Esophagus muscularis mucosa (tissue), 4 donors: ENCODE results near the gene SOCS3. TPM values are rescaled to one million over a fixed set of nuclear protein-coding genes. Genes with fewer than 3 reads are reported as not detected.

Source experiments
- DNase-seq: peaks from one replicate; pipeline ENCODE4 v3.0.0-alpha.2; 2017; ENCODE audit errors: extremely low spot score
- H3K27ac ChIP-seq, 4 donors: fragments of 200-600 bp; sonication (generic); replicated peaks in 1 of 4; 1 replicate in 3 of 4; 2 replicates in 1 of 4; pipeline ENCODE4 v1.5.1; 2016 to 2019; ENCODE audit warnings: mild to moderate bottlenecking in 1 of 4
- H3K27me3 ChIP-seq, 4 donors: fragments of 200-600 bp; sonication (generic); one replicate each; pipeline versions ENCODE4 v1.5.1 to v1.6.0; 2016 to 2019
- H3K36me3 ChIP-seq, 4 donors: fragments of 200-600 bp; sonication (generic); one replicate each; pipeline ENCODE4 v1.5.1; 2016 to 2019
- H3K4me1 ChIP-seq, 4 donors: fragments of 200-600 bp; sonication (generic); one replicate each; pipeline ENCODE4 v1.5.1; 2016 to 2019
- H3K4me3 ChIP-seq, 4 donors: fragments of 200-600 bp; sonication (generic); 1 replicate in 2 of 4; 2 replicates in 2 of 4; pipeline ENCODE4 v1.5.1; 2016 to 2019; ENCODE audit warnings: mild to moderate bottlenecking in 4 of 4, moderate library complexity in 1 of 4
- H3K9me3 ChIP-seq, 4 donors: fragments of 200-600 bp; sonication (generic); 1 replicate in 3 of 4; 2 replicates in 1 of 4; pipeline ENCODE4 v1.5.1; 2016 to 2019
- CTCF ChIP-seq, 3 experiments: fragments of 200-600 bp in 2 of 3; fragments of 450-650 bp in 1 of 3; sonication (generic) in 2 of 3; IDR thresholded peaks; one replicate each; pipeline ENCODE4 v1.5.1; 2017 to 2019; ENCODE audit warnings: antibody characterized with exemption in 3 of 3, mild to moderate bottlenecking in 2 of 3, moderate library complexity in 1 of 3
- EP300 ChIP-seq: sonication (generic); formaldehyde crosslinking; IDR thresholded peaks from one replicate; pipeline ENCODE4 v1.6.1; 2017; ENCODE audit warnings: antibody characterized with exemption
- POLR2A ChIP-seq: fragments of 450-650 bp; IDR thresholded peaks from one replicate; pipeline ENCODE4 v1.6.1; 2017; ENCODE audit warnings: antibody characterized with exemption, moderate library complexity, mild to moderate bottlenecking, low read depth
- POLR2AphosphoS5 ChIP-seq, 2 donors: sonication (generic); formaldehyde crosslinking; IDR thresholded peaks; one replicate each; pipeline ENCODE4 v1.6.1; 2017; ENCODE audit warnings: antibody characterized with exemption in 2 of 2
- WGBS: methylation state at CpG from one replicate; pipeline ENCODE4 v1.1.5; 2018; 5-methylcytosine and 5-hydroxymethylcytosine counted together
- intact Hi-C: fragments of 100-400 bp; cut with DNase I; formaldehyde crosslinking; loops from one replicate; pipeline ENCODE4 v1.15.1; 2023
- total RNA-seq, 4 donors: library from RNA; depleted of rRNA; stranded (reverse); fragments of >200 nt; gene quantifications; one replicate each; pipeline versions ENCODE4 v1.1.0 to v1.2.1, GENCODE V29; 2016

Gene SOCS3
- total RNA-seq, 4 donors from 2014 or later: 12.5 to 1,139 (median 39.3) TPM

- H3K9me3 ChIP-seq: no peaks in the 10 kb centered on the region
- no peak for DNase-seq
- H3K4me3 ChIP-seq: no peak overlapping the region
- TF ChIP-seq POLR2A: no peak
- TF ChIP-seq EP300: no peak
- no peak for TF ChIP-seq CTCF (IDR thresholded peaks at IDR 0.05)
- no peak for TF ChIP-seq POLR2AphosphoS5 (IDR thresholded peaks at IDR 0.05)
- intact Hi-C loops: no loop called here
- H3K27ac ChIP-seq: peak overlapping the region in 3 of 4 donors; percentile 5 to 65 (median 52)
- peaks cover 0 to 3% (median 0%) of the 10 kb centered on the region in 4 donors for H3K27me3 ChIP-seq
- peaks cover 25 to 41% (median 38%) of the 10 kb centered on the region in 4 donors for H3K4me1 ChIP-seq
- peaks cover 0 to 4% (median 0%) of the 10 kb centered on the region in 4 donors for H3K36me3 ChIP-seq
- 90% methylated on average over 5 of the region's 5 CpGs for WGBS
Observed at GRCh38 chr17:78376161-78376560, 16.3 kb upstream of the SOCS3 start.

GRCh38 chr17:78375401-78376151 is 15.7 kb upstream of the SOCS3 start:
- DNase-seq: no peak
- H3K4me3 ChIP-seq: no peak overlapping the region
- H3K9me3 ChIP-seq: no peaks in the 10 kb centered on the region
- TF ChIP-seq POLR2AphosphoS5 (IDR thresholded peaks at IDR 0.05): peak; percentile 55 to 78
- TF ChIP-seq CTCF (IDR thresholded peaks at IDR 0.05): no peak
- TF ChIP-seq POLR2A: no peak
- H3K27me3 ChIP-seq: peaks cover 0 to 3% (median 0%) of the 10 kb centered on the region in 4 donors
- peaks cover 21 to 35% (median 32%) of the 10 kb centered on the region in 4 donors for H3K4me1 ChIP-seq
- peak overlapping the region; percentile 5 to 65 (median 44) for H3K27ac ChIP-seq
- WGBS: 60% methylated on average over 6 of the region's 9 CpGs
- H3K36me3 ChIP-seq: no peaks in the 10 kb centered on the region
- intact Hi-C loops: no loop called here

- Histone ChIP-seq H3K36me3 (no peaks in the 10 kb centered on the region), H3K4me1 (peaks cover 13 to 26% (median 24%) of the 10 kb centered on the region in 4 donors), H3K9me3 (no peaks in the 10 kb centered on the region), H3K27ac (peak overlapping the region; percentile 5 to 65 (median 44)), H3K4me3 (no peak overlapping the region), H3K27me3 (peaks cover 0 to 3% (median 0%) of the 10 kb centered on the region in 4 donors)
- intact Hi-C loops: no loop called here
- 52% methylated on average over 13 of the region's 14 CpGs for WGBS
- no peak for TF ChIP-seq POLR2A
- peak in 1 of 2 donors; percentile 18 for TF ChIP-seq POLR2AphosphoS5 (IDR thresholded peaks at IDR 0.05)
- no peak for DNase-seq
Observed at GRCh38 chr17:78374631-78375274, 14.9 kb upstream of the SOCS3 start.

- Histone ChIP-seq H3K27me3 (peaks cover 0 to 3% (median 0%) of the 10 kb centered on the region in 4 donors), H3K36me3 (no peaks in the 10 kb centered on the region), H3K27ac (peak overlapping the region in 1 of 4 donors; percentile 30), H3K4me3 (no peak overlapping the region), H3K9me3 (no peaks in the 10 kb centered on the region), H3K4me1 (peaks cover 8 to 21% (median 19%) of the 10 kb centered on the region in 4 donors)
- TF ChIP-seq POLR2A (no peak), CTCF (IDR thresholded peaks at IDR 0.05) (no peak), EP300 (no peak), POLR2AphosphoS5 (IDR thresholded peaks at IDR 0.05) (no peak)
- no peak for DNase-seq
- 84% methylated on average over 6 of the region's 6 CpGs for WGBS
- intact Hi-C loops: no loop called here
Observed at GRCh38 chr17:78374189-78374588, 14.3 kb upstream of the SOCS3 start.

- intact Hi-C loops: no loop called here
- Histone ChIP-seq H3K27me3 (peaks cover 0 to 5% (median 0%) of the 10 kb centered on the region in 4 donors), H3K27ac (no peak overlapping the region), H3K4me1 (peaks cover 2 to 14% (median 10%) of the 10 kb centered on the region in 4 donors), H3K4me3 (no peak overlapping the region), H3K36me3 (no peaks in the 10 kb centered on the region), H3K9me3 (no peaks in the 10 kb centered on the region)
- TF ChIP-seq POLR2A: no peak
- no peak for TF ChIP-seq CTCF (IDR thresholded peaks at IDR 0.05)
- no peak for TF ChIP-seq EP300
- TF ChIP-seq POLR2AphosphoS5 (IDR thresholded peaks at IDR 0.05): no peak
- no peak for DNase-seq
- 74% methylated on average over 5 of the region's 5 CpGs for WGBS
Observed at GRCh38 chr17:78372841-78373240, 13.0 kb upstream of the SOCS3 start.
